HUES48 (cell line): ENCODE data around the gene CFAP57.

Source experiments
- H3K27ac ChIP-seq: one replicate; pipeline ENCODE4 v1.7.0; 2013; ENCODE audit warnings: low read depth, low read length, inconsistent platforms
- H3K27me3 ChIP-seq: 2 replicates; pipeline ENCODE4 v1.6.1; 2013; ENCODE audit warnings: mild to moderate bottlenecking, low read length; ENCODE audit not compliant: control insufficient read depth, insufficient read depth
- H3K36me3 ChIP-seq: 2 replicates; pipeline ENCODE4 v1.6.1; 2013; ENCODE audit warnings: low read length; ENCODE audit not compliant: control insufficient read depth, insufficient read depth
- H3K4me1 ChIP-seq: 2 replicates; pipeline ENCODE4 v1.6.1; 2013; ENCODE audit warnings: mild to moderate bottlenecking, low read length; ENCODE audit not compliant: control insufficient read depth, insufficient read depth
- H3K4me3 ChIP-seq: 2 replicates; pipeline ENCODE4 v1.5.1; 2013; ENCODE audit warnings: mild to moderate bottlenecking, low read depth, low read length
- H3K9ac ChIP-seq: 2 replicates; pipeline ENCODE4 v1.6.1; 2013; ENCODE audit warnings: mild to moderate bottlenecking, low read depth, low read length, moderate library complexity
- H3K9me3 ChIP-seq: 2 replicates; pipeline ENCODE4 v1.6.1; 2013; ENCODE audit warnings: low read length; ENCODE audit not compliant: control insufficient read depth, insufficient read depth

Gene CFAP57

GRCh38 chr1:43140583-43140982, 31.5 kb upstream of the CFAP57 start:
- H3K4me1 ChIP-seq = peaks cover 5% of the 10 kb centered on the region
- H3K4me3 ChIP-seq = no peak overlapping the region
- no peak overlapping the region for H3K9ac ChIP-seq
- H3K36me3 ChIP-seq = no peaks in the 10 kb centered on the region
- H3K27ac ChIP-seq = no peak overlapping the region
- peaks cover under 1% of the 10 kb centered on the region; the same call in 1 of the 2 replicates for H3K9me3 ChIP-seq
- H3K27me3 ChIP-seq = no peaks in the 10 kb centered on the region

GRCh38 chr1:43143441-43143888, 28.7 kb upstream of the CFAP57 start:
- Histone ChIP-seq H3K36me3 (no peaks in the 10 kb centered on the region), H3K9ac (peak overlapping the region; percentile 70), H3K4me1 (peaks cover 12% of the 10 kb centered on the region), H3K27me3 (no peaks in the 10 kb centered on the region), H3K4me3 (peak overlapping the region; percentile 47), H3K9me3 (no peaks in the 10 kb centered on the region), H3K27ac (no peak overlapping the region)

- Histone ChIP-seq H3K9ac (no peak overlapping the region), H3K4me1 (peaks cover 16% of the 10 kb centered on the region), H3K9me3 (no peaks in the 10 kb centered on the region), H3K27me3 (no peaks in the 10 kb centered on the region), H3K36me3 (no peaks in the 10 kb centered on the region), H3K27ac (no peak overlapping the region), H3K4me3 (no peak overlapping the region)
Measured at GRCh38 chr1:43144237-43144636, 27.9 kb upstream of the CFAP57 start.

GRCh38 chr1:43147625-43148327, 24.4 kb upstream of the CFAP57 start:
- Histone ChIP-seq H3K4me1 (peaks cover 16% of the 10 kb centered on the region), H3K27me3 (no peaks in the 10 kb centered on the region), H3K9me3 (no peaks in the 10 kb centered on the region), H3K4me3 (peak overlapping the region; percentile 75), H3K36me3 (no peaks in the 10 kb centered on the region), H3K9ac (no peak overlapping the region), H3K27ac (no peak overlapping the region)

GRCh38 chr1:43149889-43150288, 22.2 kb upstream of the CFAP57 start:
- Histone ChIP-seq H3K9me3 (no peaks in the 10 kb centered on the region), H3K36me3 (no peaks in the 10 kb centered on the region), H3K4me1 (peaks cover 11% of the 10 kb centered on the region)

GRCh38 chr1:43152866-43153265, 19.3 kb upstream of the CFAP57 start:
- H3K9me3 ChIP-seq = no peaks in the 10 kb centered on the region
- H3K9ac ChIP-seq = no peak overlapping the region
- H3K4me1 ChIP-seq = peaks cover 8% of the 10 kb centered on the region
- H3K27me3 ChIP-seq = no peaks in the 10 kb centered on the region
- H3K4me3 ChIP-seq = no peak overlapping the region
- no peaks in the 10 kb centered on the region for H3K36me3 ChIP-seq
- no peak overlapping the region for H3K27ac ChIP-seq

More at GRCh38 chr1:43149889-43150288, 22.2 kb upstream of the CFAP57 start:
- Histone ChIP-seq H3K4me3 (no peak overlapping the region), H3K27me3 (no peaks in the 10 kb centered on the region), H3K27ac (no peak overlapping the region), H3K9ac (no peak overlapping the region)

GRCh38 chr1:43153443-43153842, 18.7 kb upstream of the CFAP57 start:
- H3K27ac ChIP-seq = no peak overlapping the region
- H3K9ac ChIP-seq = no peak overlapping the region
- H3K4me3 ChIP-seq = no peak overlapping the region
- no peaks in the 10 kb centered on the region for H3K9me3 ChIP-seq
- H3K27me3 ChIP-seq = no peaks in the 10 kb centered on the region
- H3K36me3 ChIP-seq = no peaks in the 10 kb centered on the region
- peaks cover 4% of the 10 kb centered on the region for H3K4me1 ChIP-seq

- H3K4me1 ChIP-seq = no peaks in the 10 kb centered on the region; the same call in 1 of the 2 replicates
- no peak overlapping the region for H3K27ac ChIP-seq
- H3K36me3 ChIP-seq = no peaks in the 10 kb centered on the region
- H3K4me3 ChIP-seq = no peak overlapping the region
- H3K9me3 ChIP-seq = no peaks in the 10 kb centered on the region
- no peaks in the 10 kb centered on the region for H3K27me3 ChIP-seq
- H3K9ac ChIP-seq = no peak overlapping the region
Measured at GRCh38 chr1:43156026-43156425, 16.1 kb upstream of the CFAP57 start.

GRCh38 chr1:43165162-43165561, 7.0 kb upstream of the CFAP57 start:
- Histone ChIP-seq H3K4me1 (no peaks in the 10 kb centered on the region), H3K27ac (no peak overlapping the region), H3K36me3 (peaks cover 73% of the 10 kb centered on the region)

GRCh38 chr1:43165765-43166164, 6.4 kb upstream of the CFAP57 start:
- H3K27me3 ChIP-seq = no peaks in the 10 kb centered on the region
- H3K9me3 ChIP-seq = no peaks in the 10 kb centered on the region
- no peak overlapping the region for H3K4me3 ChIP-seq
- H3K9ac ChIP-seq = no peak overlapping the region
- peaks cover 79% of the 10 kb centered on the region for H3K36me3 ChIP-seq
- no peak overlapping the region for H3K27ac ChIP-seq
- H3K4me1 ChIP-seq = no peaks in the 10 kb centered on the region

More at GRCh38 chr1:43165162-43165561, 7.0 kb upstream of the CFAP57 start:
- no peak overlapping the region for H3K9ac ChIP-seq
- H3K4me3 ChIP-seq = no peak overlapping the region
- no peaks in the 10 kb centered on the region for H3K27me3 ChIP-seq
- H3K9me3 ChIP-seq = no peaks in the 10 kb centered on the region

GRCh38 chr1:43171312-43171875, 736 bp upstream of the CFAP57 start:
- H3K9ac ChIP-seq = peak overlapping the region; percentile 76; the same call in 1 of the 2 replicates
- H3K4me3 ChIP-seq = peak overlapping the region; percentile 96
- no peak overlapping the region for H3K27ac ChIP-seq
- H3K9me3 ChIP-seq = no peaks in the 10 kb centered on the region
- H3K36me3 ChIP-seq = peaks cover 45% of the 10 kb centered on the region
- H3K27me3 ChIP-seq = peaks cover 7% of the 10 kb centered on the region; the same call in 1 of the 2 replicates
- peaks cover 3% of the 10 kb centered on the region; the same call in 1 of the 2 replicates for H3K4me1 ChIP-seq
